Measurements from ENCODE around the gene ZNF407.

The ZNF407 gene

DNA sequence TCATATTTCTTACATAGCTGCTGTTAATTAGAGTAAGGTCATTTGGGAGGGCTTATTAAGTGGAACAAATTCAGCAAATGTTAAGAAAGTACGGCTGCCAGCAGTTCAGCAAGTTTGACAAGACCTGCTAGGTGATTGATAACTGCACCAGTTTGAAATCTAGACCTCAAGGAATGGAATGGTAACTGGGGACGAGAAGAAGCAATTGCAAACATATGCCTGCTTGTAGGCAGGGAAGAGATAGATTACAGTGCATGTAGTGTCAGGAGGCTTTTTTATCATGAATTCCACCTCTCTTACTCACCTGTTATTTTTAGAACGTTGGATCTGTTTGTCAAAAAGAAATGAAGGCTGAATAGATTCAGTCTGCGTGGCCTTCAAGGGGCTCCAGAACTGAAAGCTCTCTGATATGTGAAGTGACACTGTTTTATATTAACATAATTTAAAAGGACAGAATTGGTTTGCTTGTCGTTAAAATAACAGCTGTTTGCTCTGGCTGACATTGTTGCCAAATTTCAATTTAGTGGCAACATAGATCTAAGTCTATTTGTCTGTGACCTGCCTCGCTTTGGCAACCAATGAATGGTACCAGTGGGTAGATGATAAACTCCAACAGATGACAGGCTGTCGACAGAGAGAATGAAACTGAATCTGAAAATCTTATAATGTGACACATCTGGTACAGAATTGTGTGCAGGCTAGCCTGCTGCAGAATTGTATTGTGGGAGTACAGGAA, 199.3 kb downstream of the ZNF407 start:
- no peak for TF ChIP-seq CREB1 (IDR thresholded peaks at IDR 0.05; ENCODE audit: low read depth)
- no peak for TF ChIP-seq TCF12 (IDR thresholded peaks at IDR 0.05; ENCODE audit: low read depth)
- no peak for TF ChIP-seq YY1 (IDR thresholded peaks at IDR 0.05; ENCODE audit: low read depth)
- no peak for TF ChIP-seq USF1 (IDR thresholded peaks at IDR 0.05)
- no peak for TF ChIP-seq TAF1 (IDR thresholded peaks at IDR 0.05; ENCODE audit: low read depth)
- TF ChIP-seq RAD21 (IDR thresholded peaks at IDR 0.05; ENCODE audit: low read depth) = no peak
- TF ChIP-seq EGR1 (IDR thresholded peaks at IDR 0.05) = no peak
- no peak for TF ChIP-seq TEAD4 (IDR thresholded peaks at IDR 0.05)
- no peak for TF ChIP-seq CEBPB (IDR thresholded peaks at IDR 0.05)
- no peak for TF ChIP-seq FOXM1 (IDR thresholded peaks at IDR 0.05; ENCODE audit: borderline replicate concordance, low read depth)

GRCh38 chr18:74797577-74798151, 200.0 kb downstream of the ZNF407 start:
- TF ChIP-seq RAD21 (IDR thresholded peaks at IDR 0.05; ENCODE audit: low read depth) = no peak
- no peak for TF ChIP-seq EP300 (IDR thresholded peaks at IDR 0.05; ENCODE audit: borderline replicate concordance)
- TF ChIP-seq TAF1 (IDR thresholded peaks at IDR 0.05; ENCODE audit: low read depth) = no peak
- no peak for TF ChIP-seq TCF12 (IDR thresholded peaks at IDR 0.05; ENCODE audit: low read depth)
- no peak for TF ChIP-seq EGR1 (IDR thresholded peaks at IDR 0.05)
- no peak for TF ChIP-seq MAX (IDR thresholded peaks at IDR 0.05)
- no peak for TF ChIP-seq CEBPB (IDR thresholded peaks at IDR 0.05)
- no peak for TF ChIP-seq CREB1 (IDR thresholded peaks at IDR 0.05; ENCODE audit: low read depth)
- TF ChIP-seq USF1 (IDR thresholded peaks at IDR 0.05) = no peak

- TF ChIP-seq YY1 (IDR thresholded peaks at IDR 0.05; ENCODE audit: low read depth) = no peak
- no peak for TF ChIP-seq CEBPB (IDR thresholded peaks at IDR 0.05)
- no peak for TF ChIP-seq USF1 (IDR thresholded peaks at IDR 0.05)
- no peak for TF ChIP-seq RAD21 (IDR thresholded peaks at IDR 0.05; ENCODE audit: low read depth)
- TF ChIP-seq ZBTB7A (IDR thresholded peaks at IDR 0.05; ENCODE audit: low read depth) = no peak
- TF ChIP-seq TCF12 (IDR thresholded peaks at IDR 0.05; ENCODE audit: low read depth) = no peak
- TF ChIP-seq, protein P1, sequence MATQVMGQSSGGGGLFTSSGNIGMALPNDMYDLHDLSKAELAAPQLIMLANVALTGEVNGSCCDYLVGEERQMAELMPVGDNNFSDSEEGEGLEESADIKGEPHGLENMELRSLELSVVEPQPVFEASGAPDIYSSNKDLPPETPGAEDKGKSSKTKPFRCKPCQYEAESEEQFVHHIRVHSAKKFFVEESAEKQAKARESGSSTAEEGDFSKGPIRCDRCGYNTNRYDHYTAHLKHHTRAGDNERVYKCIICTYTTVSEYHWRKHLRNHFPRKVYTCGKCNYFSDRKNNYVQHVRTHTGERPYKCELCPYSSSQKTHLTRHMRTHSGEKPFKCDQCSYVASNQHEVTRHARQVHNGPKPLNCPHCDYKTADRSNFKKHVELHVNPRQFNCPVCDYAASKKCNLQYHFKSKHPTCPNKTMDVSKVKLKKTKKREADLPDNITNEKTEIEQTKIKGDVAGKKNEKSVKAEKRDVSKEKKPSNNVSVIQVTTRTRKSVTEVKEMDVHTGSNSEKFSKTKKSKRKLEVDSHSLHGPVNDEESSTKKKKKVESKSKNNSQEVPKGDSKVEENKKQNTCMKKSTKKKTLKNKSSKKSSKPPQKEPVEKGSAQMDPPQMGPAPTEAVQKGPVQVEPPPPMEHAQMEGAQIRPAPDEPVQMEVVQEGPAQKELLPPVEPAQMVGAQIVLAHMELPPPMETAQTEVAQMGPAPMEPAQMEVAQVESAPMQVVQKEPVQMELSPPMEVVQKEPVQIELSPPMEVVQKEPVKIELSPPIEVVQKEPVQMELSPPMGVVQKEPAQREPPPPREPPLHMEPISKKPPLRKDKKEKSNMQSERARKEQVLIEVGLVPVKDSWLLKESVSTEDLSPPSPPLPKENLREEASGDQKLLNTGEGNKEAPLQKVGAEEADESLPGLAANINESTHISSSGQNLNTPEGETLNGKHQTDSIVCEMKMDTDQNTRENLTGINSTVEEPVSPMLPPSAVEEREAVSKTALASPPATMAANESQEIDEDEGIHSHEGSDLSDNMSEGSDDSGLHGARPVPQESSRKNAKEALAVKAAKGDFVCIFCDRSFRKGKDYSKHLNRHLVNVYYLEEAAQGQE (IDR thresholded peaks at IDR 0.05; ENCODE audit: low read depth) = no peak
- TF ChIP-seq TAF1 (IDR thresholded peaks at IDR 0.05; ENCODE audit: low read depth) = no peak
- no peak for TF ChIP-seq CREB1 (IDR thresholded peaks at IDR 0.05; ENCODE audit: low read depth)
- TF ChIP-seq TEAD4 (IDR thresholded peaks at IDR 0.05) = no peak
These were observed 201.9 kb downstream of the ZNF407 start for GRCh38 chr18:74799542-74799941.

DNA sequence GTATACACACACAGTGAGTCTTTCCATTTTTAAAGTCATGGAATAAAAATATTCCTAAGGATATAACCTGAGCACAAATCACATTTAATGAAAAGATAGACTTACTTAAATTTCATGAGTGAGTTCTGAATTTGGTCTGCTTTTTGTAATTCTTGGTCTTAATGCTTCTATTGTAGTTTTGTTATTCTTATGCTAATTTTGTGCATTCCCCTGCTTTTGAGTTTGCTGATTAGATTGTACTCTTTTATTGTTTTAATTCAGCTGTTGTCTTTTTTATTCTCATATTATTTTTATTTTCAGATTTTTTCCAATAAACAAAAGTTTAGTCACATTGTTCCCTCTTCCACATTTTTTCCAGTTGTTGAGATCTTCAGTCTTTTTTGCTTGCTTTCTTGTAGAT, 202.4 kb downstream of the ZNF407 start:
- TF ChIP-seq ZBTB7A (IDR thresholded peaks at IDR 0.05; ENCODE audit: low read depth) = no peak
- no peak for TF ChIP-seq NFIC (IDR thresholded peaks at IDR 0.05)
- TF ChIP-seq RAD21 (IDR thresholded peaks at IDR 0.05; ENCODE audit: low read depth) = no peak
- TF ChIP-seq TEAD4 (IDR thresholded peaks at IDR 0.05) = no peak
- TF ChIP-seq MAX (IDR thresholded peaks at IDR 0.05) = no peak
- TF ChIP-seq EGR1 (IDR thresholded peaks at IDR 0.05) = no peak
- no peak for TF ChIP-seq FOXM1 (IDR thresholded peaks at IDR 0.05; ENCODE audit: borderline replicate concordance, low read depth)
- TF ChIP-seq, protein P1 (IDR thresholded peaks at IDR 0.05; ENCODE audit: low read depth) = no peak
- TF ChIP-seq CREB1 (IDR thresholded peaks at IDR 0.05; ENCODE audit: low read depth) = no peak
- TF ChIP-seq EP300 (IDR thresholded peaks at IDR 0.05; ENCODE audit: borderline replicate concordance) = no peak
- TF ChIP-seq USF1 (IDR thresholded peaks at IDR 0.05) = no peak
- no peak for TF ChIP-seq TAF1 (IDR thresholded peaks at IDR 0.05; ENCODE audit: low read depth)

DNA sequence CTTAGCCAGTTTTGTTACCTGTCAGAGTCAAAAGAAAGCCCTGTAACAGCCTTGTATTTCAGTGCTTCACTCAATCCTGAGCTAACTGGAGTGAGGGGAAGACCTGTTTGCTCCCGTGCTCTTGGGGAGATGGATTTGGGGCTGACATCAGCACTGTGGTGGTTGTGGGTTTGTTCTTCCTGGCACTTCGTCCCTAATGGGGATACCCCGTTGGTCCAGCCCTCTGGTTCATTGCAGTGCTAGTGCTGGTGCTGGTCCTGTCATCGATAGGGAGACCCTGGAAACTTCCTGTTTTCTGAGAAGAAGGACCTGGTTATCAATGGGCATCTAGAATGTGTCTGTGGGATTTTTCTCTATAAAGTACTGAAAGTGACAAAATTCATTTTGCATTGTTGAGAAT, 205.4 kb downstream of the ZNF407 start:
- no peak for TF ChIP-seq TAF1 (IDR thresholded peaks at IDR 0.05; ENCODE audit: low read depth)

Data from Ishikawa (cell line).